HG03439 (cell line): ENCODE results near the gene EYA4.

Experiments
- ATAC-seq: cut with Tn5 transposase; IDR thresholded peaks from one replicate; pipeline ENCODE4 v1.9.1; 2021; ENCODE audit warnings: mild to moderate bottlenecking, moderate library complexity; ENCODE audit not compliant: unreplicated experiment

The EYA4 gene

GRCh38 chr6:133241086-133241900 lies at the start of gene EYA4:
EYA4 (plus strand) TSS chr6:133241357; CDS start chr6:133274781, 33,424 bp downstream.
- no peak for ATAC-seq

GRCh38 chr6:133193396-133193795 lies 47.8 kb upstream of the EYA4 start:
- ATAC-seq, result no peak

DNA sequence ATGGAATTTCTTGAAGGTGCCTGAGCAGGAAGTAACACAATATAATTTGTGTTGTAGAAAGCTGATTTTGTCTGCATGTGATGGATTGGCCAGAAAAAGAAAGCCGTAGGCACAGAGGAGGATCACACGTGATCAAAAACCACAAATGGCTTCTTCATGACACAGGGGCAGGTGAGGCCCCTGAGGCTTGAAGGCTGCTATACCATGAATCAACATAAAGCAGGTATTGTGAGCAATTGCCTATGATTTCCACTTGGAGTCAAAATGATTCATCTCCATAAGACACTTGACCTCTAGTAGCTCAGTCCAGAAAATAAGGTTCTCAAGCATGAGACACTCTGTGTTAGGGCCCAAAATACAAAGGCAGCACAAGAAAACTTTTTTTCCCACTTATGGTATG lies 42.4 kb upstream of the EYA4 start:
- ATAC-seq, result no peak

DNA sequence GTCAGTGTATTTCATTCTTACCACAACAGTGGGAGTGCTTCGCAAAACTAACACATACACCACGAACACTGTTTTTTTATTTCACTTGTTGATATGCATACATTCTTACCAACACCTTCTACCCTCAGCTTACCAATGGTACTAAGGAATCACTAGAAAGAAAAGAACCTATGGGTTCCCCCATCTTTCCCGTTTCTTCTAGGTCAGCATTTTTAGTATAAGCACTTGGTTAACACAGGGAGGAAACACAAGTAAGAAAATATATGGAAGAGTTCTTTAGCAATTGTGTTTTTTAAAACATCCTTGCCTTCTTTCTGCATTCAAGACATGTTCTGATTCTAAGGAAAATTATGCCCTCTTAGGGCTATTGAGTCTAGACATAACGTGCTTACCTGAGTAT lies 39.9 kb upstream of the EYA4 start:
- no peak for ATAC-seq

- ATAC-seq, result no peak
These were observed 38.4 kb upstream of the EYA4 start for GRCh38 chr6:133202610-133203343.

GRCh38 chr6:133203344-133203697 lies 37.8 kb upstream of the EYA4 start:
- no peak for ATAC-seq

DNA sequence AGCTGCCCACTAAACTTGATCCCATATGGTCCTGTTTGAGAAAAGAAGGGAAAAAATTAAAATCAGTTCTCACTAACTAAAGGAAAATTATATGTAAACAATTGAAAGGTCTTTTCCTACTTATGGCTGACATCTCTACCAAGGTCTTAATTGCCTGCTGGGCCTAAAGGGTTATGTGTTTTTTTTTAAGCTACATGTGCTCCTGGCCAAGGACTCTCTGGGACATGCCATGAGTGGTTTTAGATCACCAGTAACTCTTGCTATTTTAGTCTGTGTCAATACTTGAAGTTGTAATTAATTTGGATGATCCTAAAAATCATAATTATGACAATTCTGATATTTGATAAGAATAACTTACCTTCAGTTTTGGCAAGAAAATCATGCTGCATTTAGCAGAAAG lies 35.9 kb upstream of the EYA4 start:
- ATAC-seq, result no peak

DNA sequence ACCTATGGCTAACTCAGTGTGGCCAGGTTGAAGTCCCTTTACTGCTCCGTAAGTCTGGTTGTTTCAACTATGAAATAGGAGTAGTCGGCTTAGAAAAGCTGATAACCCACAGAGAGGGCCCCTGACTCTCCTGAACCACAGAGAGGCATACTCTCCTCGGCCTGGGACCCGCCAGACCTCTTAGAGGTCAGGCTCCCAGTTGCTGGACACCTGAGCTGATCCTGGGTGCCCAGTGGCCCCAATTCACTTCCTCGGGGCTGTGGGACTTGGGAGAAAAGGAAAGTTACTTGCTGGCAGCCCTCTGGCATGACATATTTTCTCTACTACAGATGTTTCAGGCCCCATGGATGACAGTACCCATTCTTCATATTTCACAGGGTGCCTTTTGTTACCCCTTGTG lies 34.2 kb upstream of the EYA4 start:
- no peak for ATAC-seq

- ATAC-seq, result no peak
These were observed 33.4 kb upstream of the EYA4 start for GRCh38 chr6:133207754-133208153.

DNA sequence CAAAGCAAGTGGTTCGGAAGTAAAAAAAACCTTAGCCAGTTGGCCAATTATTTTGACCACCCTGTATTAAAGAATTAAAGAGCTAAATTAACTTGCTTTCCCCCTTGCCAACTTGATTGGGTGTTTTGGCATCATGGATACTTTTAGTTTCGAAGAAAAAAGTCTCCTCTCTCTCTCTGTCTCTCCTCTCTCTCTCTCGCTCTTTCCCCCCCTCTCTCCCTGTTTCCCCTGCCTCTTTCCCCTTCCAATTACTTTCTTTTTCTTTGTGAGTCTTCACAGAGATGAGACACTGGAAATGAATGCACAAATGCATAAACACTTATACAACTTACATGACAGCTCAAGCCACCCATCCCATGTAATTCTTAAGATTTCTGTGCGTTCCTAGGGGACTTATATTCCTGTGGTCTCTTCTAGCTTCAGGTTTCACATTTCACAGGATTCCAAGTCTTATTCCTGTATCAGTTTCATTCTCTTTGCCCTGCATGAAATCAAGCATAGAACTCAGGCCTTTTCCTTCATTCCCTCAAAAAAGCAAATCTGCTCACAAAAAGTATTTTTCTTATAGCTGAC lies 32.9 kb upstream of the EYA4 start:
- no peak for ATAC-seq

DNA sequence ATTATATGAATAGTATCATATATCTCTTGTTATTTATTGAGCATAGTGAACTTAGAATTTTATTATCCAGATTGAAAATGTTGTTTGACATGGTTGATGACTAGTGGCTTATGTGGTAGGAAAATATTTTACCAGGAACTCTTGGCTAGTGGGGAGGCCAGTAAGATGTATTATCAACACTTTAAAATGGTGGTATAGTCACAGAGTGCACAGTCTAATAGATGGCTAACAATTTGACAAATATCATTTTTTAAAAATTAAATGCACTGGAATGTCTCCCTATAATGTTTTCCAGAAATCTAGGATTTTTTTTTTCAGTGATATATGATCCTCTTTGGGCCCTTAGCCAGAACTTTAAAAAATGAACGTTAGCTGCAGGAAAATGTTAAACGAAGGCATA lies 26.9 kb upstream of the EYA4 start:
- ATAC-seq, result no peak

- ATAC-seq, result no peak
These were observed 22.3 kb upstream of the EYA4 start for GRCh38 chr6:133218852-133219251.

GRCh38 chr6:133223452-133224029 lies 17.6 kb upstream of the EYA4 start:
- no peak for ATAC-seq

DNA sequence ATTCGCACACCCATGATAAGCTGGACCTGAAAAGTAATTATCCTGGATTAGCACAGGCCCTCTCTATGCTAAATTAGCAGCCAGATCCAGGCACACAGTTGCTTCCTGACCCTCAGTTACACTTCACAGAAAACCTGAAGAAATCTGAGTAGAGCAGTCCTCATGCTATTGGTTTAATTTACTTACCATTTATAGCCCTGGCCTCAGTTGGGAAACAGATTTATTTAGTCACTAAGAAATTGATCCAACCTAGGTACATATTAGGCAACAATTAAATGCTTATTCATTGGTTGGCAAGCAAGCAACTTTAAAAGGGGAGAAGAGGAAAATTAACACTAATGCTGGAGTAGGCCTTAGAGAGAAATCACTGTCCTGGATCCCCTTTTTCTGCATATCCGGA lies 15.6 kb upstream of the EYA4 start:
- ATAC-seq, result no peak

DNA sequence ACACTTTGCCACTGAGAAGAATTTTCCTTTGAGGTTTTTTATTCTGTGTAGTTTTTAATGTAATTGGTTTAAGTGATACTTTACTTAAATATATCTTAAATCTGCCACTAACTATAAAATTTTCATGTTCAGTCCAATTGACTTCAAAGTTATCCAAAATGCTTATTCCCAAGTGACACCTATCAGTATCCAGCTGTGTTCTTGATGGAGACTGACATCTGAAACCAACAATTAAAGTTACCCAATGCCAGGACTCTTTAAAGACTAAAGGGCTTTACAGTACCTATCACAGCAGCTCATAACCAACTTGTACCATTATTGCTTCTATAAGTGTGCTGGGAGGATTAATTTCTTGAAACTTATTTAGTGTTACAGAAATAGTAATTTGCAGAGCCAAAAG lies 13.8 kb upstream of the EYA4 start:
- ATAC-seq, result no peak

GRCh38 chr6:133230052-133230451 lies 11.1 kb upstream of the EYA4 start:
- no peak for ATAC-seq

GRCh38 chr6:133235221-133235620 lies 5.9 kb upstream of the EYA4 start:
- no peak for ATAC-seq

GRCh38 chr6:133236932-133237331 lies 4.2 kb upstream of the EYA4 start:
- ATAC-seq, result no peak

- ATAC-seq, result no peak
These were observed 559 bp upstream of the EYA4 start for GRCh38 chr6:133240511-133241085.

GRCh38 chr6:133241901-133242636 lies 912 bp downstream of the EYA4 start:
- ATAC-seq, result no peak
